ENCODE data around the gene RNPEPL1.

The RNPEPL1 gene

GRCh38 chr2:240626531-240627300, 58.4 kb downstream of the RNPEPL1 start:
- Histone ChIP-seq H3K36me3 (ENCODE audit: low read length) (no peaks in the 10 kb centered on the region), H3K9me2 (replicated peaks; ENCODE audit: insufficient read depth, low read length) (no peaks in the 10 kb centered on the region), H2AFZ (ENCODE audit: low read depth, low read length, severe bottlenecking) (no peak overlapping the region), H3K79me2 (ENCODE audit: insufficient read depth, low read length) (no peaks in the 10 kb centered on the region), H3K4me2 (ENCODE audit: low read depth, low read length, poor library complexity, severe bottlenecking) (no peak overlapping the region), H3K27ac (ENCODE audit: low read depth, low read length) (no peak overlapping the region), H3K9me3 (ENCODE audit: insufficient read depth, low read length) (no peaks in the 10 kb centered on the region), H3F3A (ENCODE audit: insufficient read depth) (no peaks in the 10 kb centered on the region), H4K20me1 (ENCODE audit: low read depth, low read length) (no peaks in the 10 kb centered on the region), H3K4me3 (ENCODE audit: insufficient read depth, low read length, poor library complexity, severe bottlenecking) (no peak overlapping the region), H3K9ac (ENCODE audit: low read length) (no peak overlapping the region), H3K27me3 (ENCODE audit: low read length) (no peaks in the 10 kb centered on the region)
- TF ChIP-seq EZH2phosphoT487 (conservative IDR thresholded peaks at IDR 0.05; ENCODE audit: low read length) (no peak), CTCF (IDR thresholded peaks at IDR 0.05; ENCODE audit: insufficient read depth, low read length, poor library complexity, severe bottlenecking) (no peak)

GRCh38 chr2:240627736-240628506, 59.6 kb downstream of the RNPEPL1 start:
- no peak overlapping the region for H2AFZ ChIP-seq (ENCODE audit: low read depth, low read length, severe bottlenecking)
- H3K27ac ChIP-seq (ENCODE audit: low read depth, low read length) = no peak overlapping the region
- no peaks in the 10 kb centered on the region for H3K27me3 ChIP-seq (ENCODE audit: low read length)
- H4K20me1 ChIP-seq (ENCODE audit: low read depth, low read length) = no peaks in the 10 kb centered on the region
- no peak overlapping the region for H3K4me2 ChIP-seq (ENCODE audit: low read depth, low read length, poor library complexity, severe bottlenecking)
- no peaks in the 10 kb centered on the region for H3K9me2 ChIP-seq (replicated peaks; ENCODE audit: insufficient read depth, low read length)
- H3K36me3 ChIP-seq (ENCODE audit: low read length) = no peaks in the 10 kb centered on the region
- no peaks in the 10 kb centered on the region for H3K9me3 ChIP-seq (ENCODE audit: insufficient read depth, low read length)
- no peaks in the 10 kb centered on the region for H3F3A ChIP-seq (ENCODE audit: insufficient read depth)
- TF ChIP-seq EZH2phosphoT487 (conservative IDR thresholded peaks at IDR 0.05; ENCODE audit: low read length) = no peak
- no peak for TF ChIP-seq CTCF (IDR thresholded peaks at IDR 0.05; ENCODE audit: insufficient read depth, low read length, poor library complexity, severe bottlenecking)
- no peaks in the 10 kb centered on the region for H3K79me2 ChIP-seq (ENCODE audit: insufficient read depth, low read length)
- no peak overlapping the region for H3K9ac ChIP-seq (ENCODE audit: low read length)
- H3K4me3 ChIP-seq (ENCODE audit: insufficient read depth, low read length, poor library complexity, severe bottlenecking) = no peak overlapping the region

- H3K4me3 ChIP-seq (ENCODE audit: insufficient read depth, low read length, poor library complexity, severe bottlenecking) = no peak overlapping the region
- no peak overlapping the region for H3K27ac ChIP-seq (ENCODE audit: low read depth, low read length)
- no peaks in the 10 kb centered on the region for H3K79me2 ChIP-seq (ENCODE audit: insufficient read depth, low read length)
- H3K9me2 ChIP-seq (replicated peaks; ENCODE audit: insufficient read depth, low read length) = no peaks in the 10 kb centered on the region
- no peak overlapping the region for H2AFZ ChIP-seq (ENCODE audit: low read depth, low read length, severe bottlenecking)
- no peak overlapping the region for H3K4me2 ChIP-seq (ENCODE audit: low read depth, low read length, poor library complexity, severe bottlenecking)
- no peaks in the 10 kb centered on the region for H3F3A ChIP-seq (ENCODE audit: insufficient read depth)
- H3K27me3 ChIP-seq (ENCODE audit: low read length) = no peaks in the 10 kb centered on the region
- no peaks in the 10 kb centered on the region for H3K36me3 ChIP-seq (ENCODE audit: low read length)
- no peak for TF ChIP-seq EZH2phosphoT487 (conservative IDR thresholded peaks at IDR 0.05; ENCODE audit: low read length)
- no peak for TF ChIP-seq CTCF (IDR thresholded peaks at IDR 0.05; ENCODE audit: insufficient read depth, low read length, poor library complexity, severe bottlenecking)
- H3K9ac ChIP-seq (ENCODE audit: low read length) = no peak overlapping the region
- no peaks in the 10 kb centered on the region for H3K9me3 ChIP-seq (ENCODE audit: insufficient read depth, low read length)
- H4K20me1 ChIP-seq (ENCODE audit: low read depth, low read length) = no peaks in the 10 kb centered on the region
These were observed 60.2 kb downstream of the RNPEPL1 start for GRCh38 chr2:240628507-240628807.
